ENCODE measurements around the gene STAP1. TPM values are rescaled to one million over a fixed set of nuclear protein-coding genes. Genes with fewer than 3 reads are reported as not detected.

The STAP1 gene
- total RNA-seq, 1 donor from 2014 or later, result not detected

GRCh38 chr4:67554096-67554495, 4.4 kb upstream of the STAP1 start:
- no peak for DNase-seq (ENCODE audit: low spot score)

GRCh38 chr4:67555447-67555846, 3.1 kb upstream of the STAP1 start:
- no peak for DNase-seq (ENCODE audit: low spot score)

- no peak for DNase-seq (ENCODE audit: low spot score)
Measured at GRCh38 chr4:67556436-67556835, 2.1 kb upstream of the STAP1 start.

- DNase-seq (ENCODE audit: low spot score), result no peak
Measured at GRCh38 chr4:67565284-67565683, 6.8 kb downstream of the STAP1 start.

- no peak for DNase-seq (ENCODE audit: low spot score)
Measured at GRCh38 chr4:67566335-67566734, 7.8 kb downstream of the STAP1 start.

GRCh38 chr4:67568820-67569219, 10.3 kb downstream of the STAP1 start:
- no peak for DNase-seq (ENCODE audit: low spot score)

GRCh38 chr4:67570537-67570936, 12.0 kb downstream of the STAP1 start:
- DNase-seq (ENCODE audit: low spot score), result no peak

- DNase-seq (ENCODE audit: low spot score), result no peak
Measured at GRCh38 chr4:67571975-67572374, 13.4 kb downstream of the STAP1 start.

- DNase-seq (ENCODE audit: low spot score), result no peak
Measured at GRCh38 chr4:67573193-67573592, 14.7 kb downstream of the STAP1 start.

GRCh38 chr4:67575232-67576058, 16.9 kb downstream of the STAP1 start:
- DNase-seq (ENCODE audit: low spot score), result no peak

- no peak for DNase-seq (ENCODE audit: low spot score)
Measured at GRCh38 chr4:67576059-67576466, 17.5 kb downstream of the STAP1 start.

- no peak for DNase-seq (ENCODE audit: low spot score)
Measured at GRCh38 chr4:67576538-67576937, 18.0 kb downstream of the STAP1 start.

GRCh38 chr4:67580577-67580976, 22.1 kb downstream of the STAP1 start:
- no peak for DNase-seq (ENCODE audit: low spot score)

- no peak for DNase-seq (ENCODE audit: low spot score)
Measured at GRCh38 chr4:67581208-67581857, 22.8 kb downstream of the STAP1 start.

- DNase-seq (ENCODE audit: low spot score), result no peak
Measured at GRCh38 chr4:67581913-67582312, 23.4 kb downstream of the STAP1 start.

- no peak for DNase-seq (ENCODE audit: low spot score)
Measured at GRCh38 chr4:67584496-67584895, 26.0 kb downstream of the STAP1 start.

- no peak for DNase-seq (ENCODE audit: low spot score)
Measured at GRCh38 chr4:67587156-67587555, 28.6 kb downstream of the STAP1 start.

- DNase-seq (ENCODE audit: low spot score), result no peak
Measured at GRCh38 chr4:67593741-67594175, 35.2 kb downstream of the STAP1 start.

GRCh38 chr4:67603310-67604028, 44.9 kb downstream of the STAP1 start:
- no peak for DNase-seq (ENCODE audit: low spot score)

GRCh38 chr4:67604029-67604381, 45.5 kb downstream of the STAP1 start:
- DNase-seq (ENCODE audit: low spot score), result no peak

- no peak for DNase-seq (ENCODE audit: low spot score)
Measured at GRCh38 chr4:67604749-67605148, 46.2 kb downstream of the STAP1 start.

- no peak for DNase-seq (ENCODE audit: low spot score)
Measured at GRCh38 chr4:67608027-67608426, 49.5 kb downstream of the STAP1 start.
